Smooth muscle cell (in vitro differentiated cells): Measurements from ENCODE around the gene ATP11B. TPM values are rescaled to one million over a fixed set of nuclear protein-coding genes. Genes with fewer than 3 reads are reported as not detected.
A peak's percentile ranks its signal among the peaks of the same experiment; 100 is the strongest.

Experiments
- DNase-seq: peaks from one replicate; lab custom pipeline; 2025; ENCODE audit not compliant: unreplicated experiment; lab: John Stamatoyannopoulos, UW
- H2AFZ ChIP-seq: fragments of 200-600 bp; sonication (generic); 2 replicates; pipeline ENCODE4 v1.6.0; 2016; ENCODE audit warnings: antibody characterized with exemption, low read depth, mild to moderate bottlenecking
- H3F3A ChIP-seq: fragments of 200-600 bp; sonication (generic); 2 replicates; pipeline ENCODE4 v1.6.0; 2017; ENCODE audit warnings: antibody characterized with exemption, low read depth
- H3K27ac ChIP-seq: fragments of 200-600 bp; sonication (generic); 2 replicates; pipeline ENCODE4 v1.5.1; 2016; ENCODE audit warnings: low read depth, mild to moderate bottlenecking
- H3K27me3 ChIP-seq: fragments of 200-600 bp; sonication (generic); 2 replicates; pipeline ENCODE4 v1.6.1; 2016; ENCODE audit warnings: low read depth, mild to moderate bottlenecking
- H3K36me3 ChIP-seq: fragments of 200-600 bp; sonication (generic); 2 replicates; pipeline ENCODE4 v1.5.1; 2016; ENCODE audit warnings: low read depth
- H3K4me1 ChIP-seq: fragments of 200-600 bp; sonication (generic); 2 replicates; pipeline ENCODE4 v1.5.1; 2016; ENCODE audit warnings: low read depth
- H3K4me2 ChIP-seq: fragments of 200-600 bp; sonication (generic); 2 replicates; pipeline ENCODE4 v1.6.0; 2016; ENCODE audit warnings: mild to moderate bottlenecking
- H3K4me3 ChIP-seq: fragments of 200-600 bp; sonication (generic); 2 replicates; pipeline ENCODE4 v1.5.1; 2016; ENCODE audit warnings: mild to moderate bottlenecking
- H3K79me2 ChIP-seq: fragments of 200-600 bp; sonication (generic); 2 replicates; pipeline ENCODE4 v1.6.0; 2016; ENCODE audit warnings: low read depth, mild to moderate bottlenecking
- H3K9ac ChIP-seq: fragments of 200-600 bp; sonication (generic); 2 replicates; pipeline ENCODE4 v1.6.0; 2016; ENCODE audit warnings: low read depth
- H3K9me3 ChIP-seq: fragments of 200-600 bp; sonication (generic); replicated peaks from 2 replicates; pipeline ENCODE4 v1.5.1; 2016; ENCODE audit warnings: low read depth
- H4K20me1 ChIP-seq: fragments of 200-600 bp; sonication (generic); 2 replicates; pipeline ENCODE4 v1.6.0; 2016; ENCODE audit warnings: low read depth
- WGBS: methylation state at CpG from one replicate; pipeline ENCODE4 v1.1.7; 2016; ENCODE audit warnings: low lambda C conversion rate; 5-methylcytosine and 5-hydroxymethylcytosine counted together
- polyA plus RNA-seq: library from polyadenylated mRNA; unstranded; fragments of >200 nt; fragmentation: Nextera tagmentation; extraction: Ambion mirVana; gene quantifications from 2 replicates; pipeline ENCODE4 v1.2.1, GENCODE V29; 2016
- total RNA-seq: library from RNA; depleted of rRNA; stranded (reverse); fragments of >200 nt; gene quantifications from 2 replicates; pipeline ENCODE4 v1.2.3, GENCODE V29; 2014
- TF ChIP-seq, protein P1 (sequence below): fragments of 200-600 bp; sonication (generic); IDR thresholded peaks from 2 replicates; pipeline ENCODE4 v1.5.1; 2017; ENCODE audit warnings: borderline replicate concordance, mild to moderate bottlenecking, antibody characterized with exemption; ENCODE audit not compliant: insufficient read depth, poor library complexity, severe bottlenecking

ATP11B gene
- total and polyA plus RNA-seq, 2 experiments from 2014 or later, result 12.0 to 48.7 TPM

DNA sequence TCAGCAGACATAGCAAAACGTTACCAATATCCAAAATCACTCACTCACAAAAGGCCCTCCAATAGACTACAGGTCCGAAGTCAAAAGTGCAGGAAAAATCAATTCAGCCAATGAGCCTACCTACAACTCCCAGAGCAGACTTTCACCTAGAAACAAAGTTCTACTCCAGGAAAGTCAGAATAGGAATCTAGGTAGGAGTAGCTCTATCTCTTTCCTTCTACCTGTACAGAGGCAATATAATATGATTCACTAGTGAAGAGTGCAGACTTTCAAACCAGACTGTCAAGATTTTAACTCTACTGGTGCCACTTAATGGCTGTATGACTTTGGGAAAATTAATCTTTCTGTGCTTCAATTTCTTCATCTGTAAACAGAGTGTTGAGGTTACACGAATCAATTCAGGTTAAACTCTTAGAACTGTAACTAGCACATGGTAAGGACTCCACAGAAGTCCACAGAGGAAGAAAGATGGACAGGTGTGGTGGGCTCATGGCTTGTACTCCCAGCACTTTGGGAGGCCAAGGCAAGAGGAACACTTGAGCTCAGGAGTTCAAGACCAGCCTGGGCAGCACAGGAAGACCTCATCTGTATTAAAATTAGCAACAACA, 177.6 kb downstream of the ATP11B start:
- Histone ChIP-seq H3K9ac (no peak overlapping the region), H3F3A (no peaks in the 10 kb centered on the region), H3K27me3 (no peaks in the 10 kb centered on the region), H4K20me1 (peaks cover 92% of the 10 kb centered on the region), H2AFZ (no peak overlapping the region), H3K79me2 (peaks cover 99% of the 10 kb centered on the region), H3K36me3 (no peaks in the 10 kb centered on the region), H3K4me3 (no peak overlapping the region), H3K27ac (peak overlapping the region; percentile 18), H3K4me1 (no peaks in the 10 kb centered on the region), H3K9me3 (no peaks in the 10 kb centered on the region), H3K4me2 (no peak overlapping the region)
- WGBS, result 90% methylated on average over 3 of the region's 3 CpGs
- TF ChIP-seq, protein P1, sequence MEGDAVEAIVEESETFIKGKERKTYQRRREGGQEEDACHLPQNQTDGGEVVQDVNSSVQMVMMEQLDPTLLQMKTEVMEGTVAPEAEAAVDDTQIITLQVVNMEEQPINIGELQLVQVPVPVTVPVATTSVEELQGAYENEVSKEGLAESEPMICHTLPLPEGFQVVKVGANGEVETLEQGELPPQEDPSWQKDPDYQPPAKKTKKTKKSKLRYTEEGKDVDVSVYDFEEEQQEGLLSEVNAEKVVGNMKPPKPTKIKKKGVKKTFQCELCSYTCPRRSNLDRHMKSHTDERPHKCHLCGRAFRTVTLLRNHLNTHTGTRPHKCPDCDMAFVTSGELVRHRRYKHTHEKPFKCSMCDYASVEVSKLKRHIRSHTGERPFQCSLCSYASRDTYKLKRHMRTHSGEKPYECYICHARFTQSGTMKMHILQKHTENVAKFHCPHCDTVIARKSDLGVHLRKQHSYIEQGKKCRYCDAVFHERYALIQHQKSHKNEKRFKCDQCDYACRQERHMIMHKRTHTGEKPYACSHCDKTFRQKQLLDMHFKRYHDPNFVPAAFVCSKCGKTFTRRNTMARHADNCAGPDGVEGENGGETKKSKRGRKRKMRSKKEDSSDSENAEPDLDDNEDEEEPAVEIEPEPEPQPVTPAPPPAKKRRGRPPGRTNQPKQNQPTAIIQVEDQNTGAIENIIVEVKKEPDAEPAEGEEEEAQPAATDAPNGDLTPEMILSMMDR, result no peak
- DNase-seq, result no peak

Other genes starting within 250 kb of the ATP11B start
- 25.7 and 35.1 TPM in 2 replicates for gene DCUN1D1, start 187.0 kb downstream of the ATP11B start, total RNA-seq
- 14.4 and 14.6 TPM in 2 replicates for gene DCUN1D1, start 187.0 kb downstream of the ATP11B start, polyA plus RNA-seq